Motor neuron (in vitro differentiated cells): ENCODE data around the gene DBNDD1. TPM values are rescaled to one million over a fixed set of nuclear protein-coding genes. Genes with fewer than 3 reads are reported as not detected.
"Not testable (repeated sequence)": the region's sequence is repeated elsewhere in the genome, so short reads cannot be mapped to it uniquely, and the experiment has no call there.

ENCODE experiments used
- ATAC-seq, 8 experiments: fragments of 200-7000 bp; cut with Tn5 transposase; replicated peaks in 6 of 8; 2 replicates each; pipeline ENCODE4 v1.8.0; 2021; ENCODE audit warnings: mild to moderate bottlenecking in 8 of 8, moderate library complexity in 8 of 8
- H3K27ac ChIP-seq, 2 donors: fragments of 250-450 bp; sonication (Bioruptor Pico); 2 replicates each; pipeline ENCODE4 v1.9.0; 2021; ENCODE audit warnings: antibody characterized with exemption in 2 of 2, mild to moderate bottlenecking in 2 of 2, moderate library complexity in 1 of 2
- H3K4me1 ChIP-seq, 2 donors: fragments of 250-450 bp; sonication (Bioruptor Pico); replicated peaks in 1 of 2; 2 replicates each; pipeline ENCODE4 v1.6.1; 2021; ENCODE audit warnings: antibody characterized with exemption in 2 of 2, mild to moderate bottlenecking in 2 of 2, moderate library complexity in 1 of 2
- H3K4me3 ChIP-seq, 5 donors: fragments of 250-450 bp; sonication (Bioruptor Pico); 2 replicates each; pipeline ENCODE4 v1.9.0; 2021; ENCODE audit warnings: antibody characterized with exemption in 5 of 5, mild to moderate bottlenecking in 5 of 5, moderate library complexity in 4 of 5
- WGBS, 10 experiments: fragments of 450-650 bp; shearing (Covaris generic); methylation state at CpG; one replicate each; pipeline ENCODE4 v1.0.0; 2022; 5-methylcytosine and 5-hydroxymethylcytosine counted together
- in situ Hi-C, 9 experiments: fragments of 400-800 bp; cut with MboI; loops; one replicate each; pipeline ENCODE4 v1.15.0; 2021; ENCODE audit warnings: low sequenced_read_pairs in 9 of 9, low pct_unique_long_range_greater_than_20kb in 2 of 9; ENCODE audit not compliant: unreplicated experiment in 9 of 9
- total RNA-seq, 8 experiments: library from RNA; unstranded; fragments of 300-600 nt; gene quantifications; 2 replicates each; pipeline versions ENCODE4 v1.2.3 to v1.2.4, GENCODE V29; 2022

The DBNDD1 gene
- total RNA-seq, 8 experiments from 2014 or later: 0.56 to 26.3 (median 14.2) TPM

GRCh38 chr16:90016339-90016950 lies 2.8 kb downstream of the DBNDD1 start:
- no peak overlapping the region for H3K4me3 ChIP-seq
- peaks cover 22 to 23% of the 10 kb centered on the region in 2 donors for H3K4me1 ChIP-seq
- WGBS, 10 experiments: 0 to 100% (median 90%) methylated on average over 1 to 3 of the region's 11 CpGs; no CpG with 5 or more reads in 6 of the 10 experiments
- in situ Hi-C loops: no loop called here
- no peak overlapping the region for H3K27ac ChIP-seq
- no peak for ATAC-seq

GRCh38 chr16:90015586-90016338 lies 3.5 kb downstream of the DBNDD1 start:
- ATAC-seq: no peak
- no peak overlapping the region for H3K27ac ChIP-seq
- in situ Hi-C loops: no loop called here
- H3K4me1 ChIP-seq: peaks cover 15 to 16% of the 10 kb centered on the region in 2 donors
- H3K4me3 ChIP-seq: no peak overlapping the region
- WGBS, 10 experiments: 30 to 100% (median 84%) methylated on average over 1 to 16 of the region's 19 CpGs

GRCh38 chr16:90012991-90013745 lies 6.1 kb downstream of the DBNDD1 start:
- 32 to 90% (median 60%) methylated on average over 1 to 6 of the region's 13 CpGs; no CpG with 5 or more reads in 3 of the 10 experiments for WGBS, 10 experiments
- Histone ChIP-seq H3K27ac (no peak overlapping the region), H3K4me1 (peaks cover 6% of the 10 kb centered on the region in 2 donors), H3K4me3 (no peak overlapping the region)
- peak in 1 of 8 experiments; percentile 32 for ATAC-seq
- in situ Hi-C loops: no loop called here

- in situ Hi-C loops: no loop called here
- WGBS, 10 experiments: 63 to 100% (median 85%) methylated on average over 1 to 7 of the region's 12 CpGs; no CpG with 5 or more reads in 7 of the 10 experiments
- no peak overlapping the region for H3K27ac ChIP-seq
- no peak overlapping the region for H3K4me3 ChIP-seq
- ATAC-seq: peak in 4 of 8 experiments; percentile 15 to 53 (median 36)
- no peaks in the 10 kb centered on the region for H3K4me1 ChIP-seq
These were observed 7.3 kb downstream of the DBNDD1 start for GRCh38 chr16:90011908-90012501.

GRCh38 chr16:90011508-90011819 lies 7.8 kb downstream of the DBNDD1 start:
- Histone ChIP-seq H3K27ac (no peak overlapping the region), H3K4me1 (no peaks in the 10 kb centered on the region), H3K4me3 (no peak overlapping the region)
- 40% methylated on average over 2 of the region's 11 CpGs; no CpG with 5 or more reads in 9 of the 10 experiments for WGBS, 10 experiments
- in situ Hi-C loops: no loop called here
- peak in 2 of 8 experiments; percentile 16 to 18 for ATAC-seq

GRCh38 chr16:90010676-90011507 lies 8.4 kb downstream of the DBNDD1 start:
- no peak overlapping the region for H3K4me3 ChIP-seq
- WGBS, 10 experiments: 81% methylated on average over 5 of the region's 22 CpGs; no CpG with 5 or more reads in 9 of the 10 experiments
- ATAC-seq: peak in 2 of 8 experiments; percentile 6 to 18
- no peak overlapping the region for H3K27ac ChIP-seq
- in situ Hi-C loops: no loop called here
- H3K4me1 ChIP-seq: no peaks in the 10 kb centered on the region

- ATAC-seq: peak in 1 of 8 experiments; percentile 5
- no peaks in the 10 kb centered on the region for H3K4me1 ChIP-seq
- no peak overlapping the region for H3K27ac ChIP-seq
- WGBS, 10 experiments: 70 to 100% (median 89%) methylated on average over 1 to 6 of the region's 22 CpGs; no CpG with 5 or more reads in 6 of the 10 experiments
- in situ Hi-C loops: no loop called here
- H3K4me3 ChIP-seq: no peak overlapping the region
These were observed 9.9 kb downstream of the DBNDD1 start for GRCh38 chr16:90009172-90009899.

- ATAC-seq: peak in 1 of 8 experiments; percentile 5
- no peak overlapping the region for H3K4me3 ChIP-seq
- 80% methylated on average over 2 of the region's 13 CpGs; no CpG with 5 or more reads in 9 of the 10 experiments for WGBS, 10 experiments
- no peak overlapping the region for H3K27ac ChIP-seq
- no peaks in the 10 kb centered on the region for H3K4me1 ChIP-seq
- in situ Hi-C loops: no loop called here
These were observed 10.5 kb downstream of the DBNDD1 start for GRCh38 chr16:90008708-90009145.

- H3K27ac ChIP-seq, in situ Hi-C loops, ATAC-seq, H3K4me1 ChIP-seq, H3K4me3 ChIP-seq: not testable (repeated sequence)
- 20 to 100% (median 90%) methylated on average over 1 to 4 of the region's 13 CpGs; no CpG with 5 or more reads in 5 of the 10 experiments for WGBS, 10 experiments
These were observed 11.5 kb downstream of the DBNDD1 start for GRCh38 chr16:90007635-90008234.

GRCh38 chr16:90007015-90007414 lies 12.2 kb downstream of the DBNDD1 start:
- no peak overlapping the region for H3K4me3 ChIP-seq
- in situ Hi-C loops: no loop called here
- ATAC-seq: peak in 4 of 8 experiments; percentile 4 to 26 (median 5)
- no peak overlapping the region for H3K27ac ChIP-seq
- WGBS, 10 experiments: 73 to 85% methylated on average over 2 to 3 of the region's 7 CpGs; no CpG with 5 or more reads in 8 of the 10 experiments
- H3K4me1 ChIP-seq: no peaks in the 10 kb centered on the region

GRCh38 chr16:90005956-90006663 lies 13.1 kb downstream of the DBNDD1 start:
- peak in 4 of 8 experiments; percentile 2 to 22 (median 12) for ATAC-seq
- Histone ChIP-seq H3K27ac (no peak overlapping the region), H3K4me3 (no peak overlapping the region), H3K4me1 (no peaks in the 10 kb centered on the region)
- 100% methylated on average over 1 to 3 of the region's 37 CpGs; no CpG with 5 or more reads in 7 of the 10 experiments for WGBS, 10 experiments
- in situ Hi-C loops: no loop called here
